ENCODE measurements around the gene A4GALT. TPM values are rescaled to one million over a fixed set of nuclear protein-coding genes. Genes with fewer than 3 reads are reported as not detected.

A4GALT gene
- total RNA-seq, 3 donors from 2014 or later, result 4.0 to 29.8 (median 9.3) TPM

- peak in 1 of 3 donors; percentile 61 for DNase-seq
- intact Hi-C loops (cut with DNase I, micrococcal nuclease), result no loop called here
- Histone ChIP-seq H3K36me3 (ENCODE audit: low read depth) (no peaks in the 10 kb centered on the region), H3K4me3 (no peak overlapping the region), H3K4me1 (ENCODE audit: low read depth) (peaks cover 23% of the 10 kb centered on the region), H3K9me3 (no peaks in the 10 kb centered on the region)
- ATAC-seq, result peak; percentile 32
- no peak for TF ChIP-seq CTCF (IDR thresholded peaks at IDR 0.05)
Measured at GRCh38 chr22:42685941-42686653, 34.6 kb downstream of the A4GALT start.

- intact Hi-C loops (cut with DNase I, micrococcal nuclease), result no loop called here
- peak in 2 of 3 donors; percentile 28 to 52 for DNase-seq
- H3K36me3 ChIP-seq (ENCODE audit: low read depth), result no peaks in the 10 kb centered on the region
- peaks cover 28% of the 10 kb centered on the region for H3K4me1 ChIP-seq (ENCODE audit: low read depth)
- no peak overlapping the region for H3K4me3 ChIP-seq
- no peak for ATAC-seq
- no peak for TF ChIP-seq CTCF (IDR thresholded peaks at IDR 0.05)
- no peaks in the 10 kb centered on the region for H3K9me3 ChIP-seq
Measured at GRCh38 chr22:42684462-42685195, 36.0 kb downstream of the A4GALT start.

GRCh38 chr22:42683578-42684283, 36.9 kb downstream of the A4GALT start:
- peak in 2 of 3 donors; percentile 33 to 68 for DNase-seq
- Histone ChIP-seq H3K4me1 (ENCODE audit: low read depth) (peaks cover 28% of the 10 kb centered on the region), H3K9me3 (no peaks in the 10 kb centered on the region), H3K36me3 (ENCODE audit: low read depth) (no peaks in the 10 kb centered on the region), H3K4me3 (no peak overlapping the region)
- intact Hi-C loops (cut with DNase I, micrococcal nuclease), result no loop called here
- no peak for TF ChIP-seq CTCF (IDR thresholded peaks at IDR 0.05)
- ATAC-seq, result no peak

- DNase-seq (no peak), ATAC-seq (peak; percentile 62)
- Histone ChIP-seq H3K9me3 (no peaks in the 10 kb centered on the region), H3K4me3 (no peak overlapping the region), H3K36me3 (ENCODE audit: low read depth) (no peaks in the 10 kb centered on the region), H3K4me1 (ENCODE audit: low read depth) (peaks cover 23% of the 10 kb centered on the region)
- no peak for TF ChIP-seq CTCF (IDR thresholded peaks at IDR 0.05)
- intact Hi-C loops (cut with DNase I, micrococcal nuclease), result no loop called here
Measured at GRCh38 chr22:42682113-42682851, 38.4 kb downstream of the A4GALT start.

- intact Hi-C loops (cut with DNase I, micrococcal nuclease), result no loop called here
- H3K9me3 ChIP-seq, result no peaks in the 10 kb centered on the region
- DNase-seq, result peak in 1 of 3 donors; percentile 31
- no peak for TF ChIP-seq CTCF (IDR thresholded peaks at IDR 0.05)
- H3K4me1 ChIP-seq (ENCODE audit: low read depth), result peaks cover 14% of the 10 kb centered on the region
- no peak overlapping the region for H3K4me3 ChIP-seq
- peak; percentile 87 for ATAC-seq
- no peaks in the 10 kb centered on the region for H3K36me3 ChIP-seq (ENCODE audit: low read depth)
Measured at GRCh38 chr22:42680648-42681047, 40.0 kb downstream of the A4GALT start.
